ENCODE results near the gene KDM2B. TPM values are rescaled to one million over a fixed set of nuclear protein-coding genes. Genes with fewer than 3 reads are reported as not detected.
"Not testable (repeated sequence)": the region's sequence is repeated elsewhere in the genome, so short reads cannot be mapped to it uniquely, and the experiment has no call there.

KDM2B gene
- total RNA-seq, 2 experiments from 2014 or later = 41.9 to 44.8 TPM

GRCh38 chr12:121384891-121385290, 195.9 kb downstream of the KDM2B start:
- H3K27me3 Mint-ChIP-seq; DNase-seq; intact Hi-C loops (cut with micrococcal nuclease); POLR2A ChIA-PET; H3K9me3 Mint-ChIP-seq; H3K36me3 Mint-ChIP-seq; H3K27ac Mint-ChIP-seq; H3K4me3 Mint-ChIP-seq; H3K4me1 Mint-ChIP-seq (ENCODE audit: low read depth): not testable (repeated sequence)
- CTCF ChIA-PET = interaction anchor here (0.6 to 1.8 kb wide), 3 partner anchors 45 to 58 kb away, joined by 4 to 11 read pairs (median 7); no protein-coding TSS in a partner anchor

DNA sequence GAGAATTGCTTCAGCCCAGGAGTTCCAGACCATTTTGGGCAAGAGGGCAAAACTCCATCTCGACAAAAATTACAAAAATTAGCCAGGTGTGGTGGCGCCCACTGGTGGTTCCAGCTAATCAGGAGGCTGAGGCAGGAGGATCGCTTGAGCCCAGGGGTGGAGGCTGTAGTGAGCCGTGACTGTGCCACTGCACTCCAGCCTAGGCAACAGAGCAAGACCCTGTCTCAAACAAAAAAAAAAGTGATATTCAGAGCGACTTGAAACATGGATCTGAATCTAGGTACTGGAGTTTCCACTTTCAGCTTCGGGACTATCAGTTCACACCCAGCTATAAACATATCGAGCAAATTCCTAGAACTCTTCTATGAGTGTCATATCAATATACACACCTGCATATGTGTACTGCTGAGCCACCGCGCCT, 197.2 kb downstream of the KDM2B start:
- ChIA-PET POLR2A (interaction anchor here (0.6 kb wide), 1 partner anchor 86 kb away, joined by 3 read pairs; no protein-coding TSS in a partner anchor), CTCF (interaction anchor here (0.6 to 1.8 kb wide), 4 partner anchors 49 to 1263 kb away, joined by 3 to 11 read pairs (median 6); no protein-coding TSS in a partner anchor)
- intact Hi-C loops (cut with micrococcal nuclease) = no loop called here

DNA sequence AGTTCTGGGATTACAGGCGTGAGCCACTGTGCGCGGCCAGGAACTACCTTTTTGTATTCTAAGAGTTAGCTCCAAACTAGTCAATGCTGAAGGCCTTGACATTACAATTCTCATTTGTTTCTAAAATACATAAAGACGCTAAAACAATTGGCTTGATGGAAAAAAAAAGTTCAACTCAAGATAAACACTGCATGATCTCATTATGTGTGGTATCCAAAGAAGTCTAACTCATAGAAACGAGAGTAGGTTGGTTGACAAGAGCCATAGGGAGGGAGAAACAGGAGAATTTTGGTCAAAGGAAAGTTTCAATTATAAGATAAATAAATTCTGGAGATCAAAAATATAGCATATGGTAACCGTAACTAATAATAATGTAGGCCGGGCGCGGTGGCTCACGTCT, 200.9 kb downstream of the KDM2B start:
- Mint-ChIP-seq H3K4me1 (ENCODE audit: low read depth) (no peaks in the 10 kb centered on the region), H3K4me3 (no peak overlapping the region), H3K27me3 (peaks cover 2% of the 10 kb centered on the region), H3K9me3 (no peaks in the 10 kb centered on the region), H3K27ac (no peak overlapping the region), H3K36me3 (no peaks in the 10 kb centered on the region)
- intact Hi-C loops (cut with micrococcal nuclease) = no loop called here
- ChIA-PET POLR2A (no interaction called here), CTCF (no interaction called here)
- no peak for DNase-seq

More for the DNA sequence above, 197.2 kb downstream of the KDM2B start:
- no peak overlapping the region for H3K27ac Mint-ChIP-seq
- peaks cover 4% of the 10 kb centered on the region for H3K27me3 Mint-ChIP-seq
- H3K9me3 Mint-ChIP-seq = no peaks in the 10 kb centered on the region
- no peaks in the 10 kb centered on the region for H3K36me3 Mint-ChIP-seq
- H3K4me3 Mint-ChIP-seq = no peak overlapping the region
- peaks cover 3% of the 10 kb centered on the region for H3K4me1 Mint-ChIP-seq (ENCODE audit: low read depth)
- DNase-seq = no peak

Small RNA genes within 50 kb of the gene (microRNA-seq; reads per million reads assigned to microRNA genes)
- not detected for gene MIR7107 (ENCODE audit: borderline microRNAs expressed, borderline number of aligned reads, borderline replicate concordance)

Other genes with a start within 250 kb of the KDM2B start
- gene ANAPC5, start 228.6 kb downstream of the KDM2B start, total RNA-seq = 100 to 1,000 TPM; 112 to 120 TPM
- 10 to 100 TPM; 70.4 to 72.5 TPM for gene RNF34, start 180.9 kb downstream of the KDM2B start, total RNA-seq
- 10 to 100 TPM; 41.6 to 43.2 TPM for gene ORAI1, start 45.5 kb upstream of the KDM2B start, total RNA-seq
- gene MORN3, start 88.6 kb upstream of the KDM2B start, total RNA-seq = 1 to 10 TPM; 2.7 to 3.7 TPM
- gene TMEM120B, start 131.7 kb upstream of the KDM2B start, total RNA-seq = 1 to 10 TPM; 8.8 to 9.5 TPM
- gene RHOF, start 212.7 kb upstream of the KDM2B start, total RNA-seq = 100 to 1,000 TPM; 136 to 141 TPM
- 10 to 100 TPM; 14.1 to 15.2 TPM for gene SETD1B, start 223.0 kb upstream of the KDM2B start, total RNA-seq